Gastrocnemius medialis (tissue), 4 donors: ENCODE data around the gene CERK.

ENCODE experiments used
- POLR2A ChIP-seq, 2 donors: fragments of 450-650 bp; IDR thresholded peaks; one replicate each; pipeline ENCODE4 v1.6.1; 2017; ENCODE audit warnings: antibody characterized with exemption in 2 of 2, mild to moderate bottlenecking in 2 of 2, moderate library complexity in 2 of 2
- TF ChIP-seq, protein P1 (sequence below), 5 experiments: fragments of 450-650 bp in 3 of 5; fragments of 200-600 bp in 2 of 5; sonication (generic) in 2 of 5; IDR thresholded peaks in 4 of 5; conservative IDR thresholded peaks in 1 of 5; 1 replicate in 4 of 5; 2 replicates in 1 of 5; pipeline ENCODE4 v1.5.1; 2016 to 2019; ENCODE audit warnings: antibody characterized with exemption in 5 of 5, mild to moderate bottlenecking in 3 of 5, moderate library complexity in 3 of 5

DNA sequence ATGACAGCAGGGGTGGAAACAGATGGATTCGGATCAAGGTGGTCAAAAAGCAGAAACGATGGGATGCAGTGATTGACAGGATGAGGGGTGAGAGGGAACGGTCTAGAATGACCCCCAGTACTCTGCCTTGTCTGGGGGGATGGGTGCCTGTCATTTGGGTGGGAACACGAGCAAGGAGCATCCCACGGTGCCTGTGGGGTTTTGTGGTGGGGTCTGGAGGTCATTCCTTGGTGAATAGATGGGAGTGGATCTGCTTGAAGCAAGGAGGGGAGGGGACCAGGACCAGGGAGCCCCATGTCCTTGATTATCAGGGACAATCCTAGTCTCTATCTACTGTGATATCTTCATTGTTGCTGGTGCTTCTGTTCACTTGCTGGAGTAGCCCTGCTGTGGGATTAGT, 8.1 kb upstream of the CERK start:
- TF ChIP-seq POLR2A (IDR thresholded peaks at IDR 0.05) = no peak
- TF ChIP-seq, protein P1, sequence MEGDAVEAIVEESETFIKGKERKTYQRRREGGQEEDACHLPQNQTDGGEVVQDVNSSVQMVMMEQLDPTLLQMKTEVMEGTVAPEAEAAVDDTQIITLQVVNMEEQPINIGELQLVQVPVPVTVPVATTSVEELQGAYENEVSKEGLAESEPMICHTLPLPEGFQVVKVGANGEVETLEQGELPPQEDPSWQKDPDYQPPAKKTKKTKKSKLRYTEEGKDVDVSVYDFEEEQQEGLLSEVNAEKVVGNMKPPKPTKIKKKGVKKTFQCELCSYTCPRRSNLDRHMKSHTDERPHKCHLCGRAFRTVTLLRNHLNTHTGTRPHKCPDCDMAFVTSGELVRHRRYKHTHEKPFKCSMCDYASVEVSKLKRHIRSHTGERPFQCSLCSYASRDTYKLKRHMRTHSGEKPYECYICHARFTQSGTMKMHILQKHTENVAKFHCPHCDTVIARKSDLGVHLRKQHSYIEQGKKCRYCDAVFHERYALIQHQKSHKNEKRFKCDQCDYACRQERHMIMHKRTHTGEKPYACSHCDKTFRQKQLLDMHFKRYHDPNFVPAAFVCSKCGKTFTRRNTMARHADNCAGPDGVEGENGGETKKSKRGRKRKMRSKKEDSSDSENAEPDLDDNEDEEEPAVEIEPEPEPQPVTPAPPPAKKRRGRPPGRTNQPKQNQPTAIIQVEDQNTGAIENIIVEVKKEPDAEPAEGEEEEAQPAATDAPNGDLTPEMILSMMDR (IDR thresholded peaks at IDR 0.05 in 4 of 5, conservative IDR thresholded peaks at IDR 0.05 in 1 of 5) = no peak
